Keratinocyte (primary cell): ENCODE measurements around the gene CBL. TPM values are rescaled to one million over a fixed set of nuclear protein-coding genes. Genes with fewer than 3 reads are reported as not detected.

Experiments used
- DNase-seq: peaks from one replicate; pipeline ENCODE4 v3.0.0-alpha.2; 2011; ENCODE audit warnings: low read depth, missing footprints, low spot score
- FAIRE-seq: peaks from 2 replicates; lab custom pipeline; 2011; peaks lifted over from hg19 to GRCh38; lab: Jason Lieb, UNC
- H2AFZ ChIP-seq: 2 replicates; pipeline ENCODE4 v1.6.0; 2012; ENCODE audit warnings: low read length, control low read depth, inconsistent platforms; ENCODE audit not compliant: control insufficient read depth
- H3K27ac ChIP-seq: 2 replicates; pipeline ENCODE4 v1.5.1; 2011; ENCODE audit warnings: low read length; ENCODE audit not compliant: control insufficient read depth, insufficient read depth
- H3K27me3 ChIP-seq: 3 replicates; pipeline ENCODE4 v1.6.0; 2011; ENCODE audit warnings: low read length; ENCODE audit not compliant: control insufficient read depth, insufficient read depth; ENCODE audit errors: extremely low read depth
- H3K36me3 ChIP-seq, 2 experiments: 2 replicates in 1 of 2; 3 replicates in 1 of 2; pipeline ENCODE4 v1.5.1; 2011; ENCODE audit warnings: low read length in 2 of 2, mild to moderate bottlenecking in 1 of 2; ENCODE audit not compliant: control insufficient read depth in 2 of 2, insufficient read depth in 2 of 2; ENCODE audit errors: extremely low read depth in 1 of 2
- H3K4me1 ChIP-seq: 3 replicates; pipeline ENCODE4 v1.5.1; 2011; ENCODE audit warnings: low read length; ENCODE audit not compliant: control insufficient read depth, insufficient read depth; ENCODE audit errors: extremely low read depth
- H3K4me2 ChIP-seq: 3 replicates; pipeline ENCODE4 v1.6.0; 2011; ENCODE audit warnings: low read depth, low read length; ENCODE audit not compliant: control insufficient read depth, insufficient read depth; ENCODE audit errors: extremely low read depth
- H3K4me3 ChIP-seq, 3 experiments: fragments of 200-600 bp in 1 of 3; sonication (generic) in 1 of 3; 2 replicates in 2 of 3; 3 replicates in 1 of 3; pipeline ENCODE4 v1.5.1; 2011 to 2016; ENCODE audit warnings: low read length in 3 of 3, mild to moderate bottlenecking in 3 of 3, control low read depth in 2 of 3, inconsistent platforms in 1 of 3, low read depth in 1 of 3, mixed read lengths in 1 of 3, mixed run types in 1 of 3, moderate library complexity in 1 of 3; ENCODE audit not compliant: control insufficient read depth in 2 of 3, insufficient read depth in 2 of 3; ENCODE audit errors: extremely low read depth in 1 of 3
- H3K79me2 ChIP-seq: 2 replicates; pipeline ENCODE4 v1.6.0; 2012; ENCODE audit warnings: low read length; ENCODE audit not compliant: control insufficient read depth, insufficient read depth
- H3K9ac ChIP-seq: 3 replicates; pipeline ENCODE4 v1.6.0; 2011; ENCODE audit warnings: low read length; ENCODE audit not compliant: control insufficient read depth, insufficient read depth; ENCODE audit errors: extremely low read depth
- H3K9me1 ChIP-seq: 3 replicates; pipeline ENCODE4 v1.6.0; 2011; ENCODE audit warnings: low read length; ENCODE audit not compliant: control insufficient read depth, insufficient read depth; ENCODE audit errors: extremely low read depth
- H3K9me3 ChIP-seq: 2 replicates; pipeline ENCODE4 v1.5.1; 2012; ENCODE audit warnings: low read depth, low read length; ENCODE audit not compliant: control insufficient read depth
- H4K20me1 ChIP-seq: 3 replicates; pipeline ENCODE4 v1.6.0; 2011; ENCODE audit warnings: low read length; ENCODE audit not compliant: control insufficient read depth, insufficient read depth; ENCODE audit errors: extremely low read depth
- CTCF ChIP-seq, 3 experiments: IDR thresholded peaks in 1 of 3; conservative IDR thresholded peaks in 1 of 3; optimal IDR thresholded peaks in 1 of 3; 2 replicates in 2 of 3; 3 replicates in 1 of 3; pipeline versions ENCODE3 to v1.5.1; 2011; ENCODE audit warnings: low read length in 3 of 3, mild to moderate bottlenecking in 3 of 3, moderate library complexity in 2 of 3, control low read depth in 1 of 3, inconsistent platforms in 1 of 3; ENCODE audit not compliant: insufficient read depth in 2 of 3; ENCODE audit errors: extremely low read depth in 1 of 3
- EZH2 ChIP-seq: IDR thresholded peaks from one replicate; pipeline ENCODE4 v1.6.1; 2012; ENCODE audit warnings: inconsistent platforms, mild to moderate bottlenecking, low read length, moderate library complexity
- dilution Hi-C: fragments of 300-500 bp; cut with MboI; formaldehyde crosslinking; loops from one replicate; pipeline ENCODE4 v1.7.0; 2020; ENCODE audit warnings: low sequenced_read_pairs; ENCODE audit not compliant: extremely low pct_ligation_motif_present
- polyA plus RNA-seq, 5 experiments: library from polyadenylated mRNA; depleted of rRNA in 3 of 5; stranded (reverse) in 3 of 5; stranded (forward) in 1 of 5; unstranded in 1 of 5; fragments of >200 nt; gene quantifications; 1 replicate in 1 of 5; 2 replicates in 3 of 5; 3 replicates in 1 of 5; pipeline versions ENCODE4 v1.2.1 to v1.2.3, GENCODE V29; 2011 to 2012; ENCODE audit warnings: missing spikeins in 2 of 5, low read depth in 1 of 5, low replicate concordance in 1 of 5

CBL gene
- polyA plus RNA-seq, 1 donor (not counting 4 experiments of a cell fraction or from before 2014, with no cell fraction given), result 14.1 TPM

- H4K20me1 ChIP-seq, result no peaks in the 10 kb centered on the region
- H2AFZ ChIP-seq, result no peak overlapping the region
- peaks cover 42% of the 10 kb centered on the region for H3K4me1 ChIP-seq
- no peaks in the 10 kb centered on the region for H3K9me1 ChIP-seq
- dilution Hi-C loops, result no loop called here
- no peak overlapping the region for H3K9ac ChIP-seq
- no peaks in the 10 kb centered on the region for H3K9me3 ChIP-seq
- no peak overlapping the region for H3K4me3 ChIP-seq
- DNase-seq (no peak), FAIRE-seq (no peak)
- peaks cover 6% of the 10 kb centered on the region for H3K27me3 ChIP-seq
- no peaks in the 10 kb centered on the region for H3K36me3 ChIP-seq
- H3K79me2 ChIP-seq, result no peaks in the 10 kb centered on the region
- no peak overlapping the region for H3K27ac ChIP-seq
- TF ChIP-seq CTCF (optimal IDR thresholded peaks at IDR 0.05 in 1 of 3, IDR thresholded peaks at IDR 0.05 in 1 of 3, conservative IDR thresholded peaks at IDR 0.05 in 1 of 3; ENCODE audit: extremely low read depth in 1 of 3, insufficient read depth in 2 of 3, low read length in 3 of 3) (no peak), EZH2 (no peak)
- H3K4me2 ChIP-seq, result no peak overlapping the region
Measured at GRCh38 chr11:119319136-119319699, 113.1 kb downstream of the CBL start.

GRCh38 chr11:119319700-119320239 is 113.6 kb downstream of the CBL start:
- Histone ChIP-seq H3K4me2 (no peak overlapping the region), H4K20me1 (no peaks in the 10 kb centered on the region), H2AFZ (no peak overlapping the region), H3K36me3 (no peaks in the 10 kb centered on the region), H3K27ac (no peak overlapping the region), H3K9ac (no peak overlapping the region), H3K9me3 (no peaks in the 10 kb centered on the region), H3K27me3 (peaks cover 6% of the 10 kb centered on the region), H3K4me1 (peaks cover 42% of the 10 kb centered on the region), H3K4me3 (no peak overlapping the region), H3K79me2 (no peaks in the 10 kb centered on the region), H3K9me1 (no peaks in the 10 kb centered on the region)
- no peak for TF ChIP-seq EZH2
- no peak for TF ChIP-seq CTCF (optimal IDR thresholded peaks at IDR 0.05 in 1 of 3, IDR thresholded peaks at IDR 0.05 in 1 of 3, conservative IDR thresholded peaks at IDR 0.05 in 1 of 3; ENCODE audit: extremely low read depth in 1 of 3, insufficient read depth in 2 of 3, low read length in 3 of 3)
- DNase-seq, result no peak
- FAIRE-seq, result no peak
- dilution Hi-C loops, result no loop called here
